HG02973 (cell line): ENCODE measurements around the gene MYCBP.

ENCODE experiments used
- ATAC-seq: cut with Tn5 transposase; IDR thresholded peaks from one replicate; pipeline ENCODE4 v1.9.1; 2021; ENCODE audit warnings: moderate library complexity; ENCODE audit not compliant: unreplicated experiment

MYCBP gene

GRCh38 chr1:38826886-38827285, 46.3 kb downstream of the MYCBP start:
- no peak for ATAC-seq

- no peak for ATAC-seq
These were observed 46.9 kb downstream of the MYCBP start for GRCh38 chr1:38826262-38826661.

DNA sequence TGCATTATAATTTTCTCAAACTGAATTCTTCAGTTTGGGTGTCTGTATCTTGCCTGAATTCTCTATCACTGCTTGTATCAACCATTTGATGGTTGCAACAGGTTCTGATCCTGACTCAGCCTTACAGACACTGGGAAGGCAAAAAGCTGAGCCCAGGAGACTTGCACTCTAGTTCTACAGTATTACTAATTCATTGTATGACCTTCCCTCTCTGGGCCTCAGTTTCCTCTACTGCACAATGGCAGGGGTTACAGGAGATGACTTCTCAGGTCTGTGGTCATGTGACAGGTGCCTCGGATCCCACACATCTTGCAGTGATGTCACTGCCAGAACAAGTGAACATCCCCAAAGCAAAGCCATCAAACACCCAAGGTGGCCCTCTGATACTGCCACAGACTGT, 52.3 kb downstream of the MYCBP start:
- ATAC-seq = no peak

DNA sequence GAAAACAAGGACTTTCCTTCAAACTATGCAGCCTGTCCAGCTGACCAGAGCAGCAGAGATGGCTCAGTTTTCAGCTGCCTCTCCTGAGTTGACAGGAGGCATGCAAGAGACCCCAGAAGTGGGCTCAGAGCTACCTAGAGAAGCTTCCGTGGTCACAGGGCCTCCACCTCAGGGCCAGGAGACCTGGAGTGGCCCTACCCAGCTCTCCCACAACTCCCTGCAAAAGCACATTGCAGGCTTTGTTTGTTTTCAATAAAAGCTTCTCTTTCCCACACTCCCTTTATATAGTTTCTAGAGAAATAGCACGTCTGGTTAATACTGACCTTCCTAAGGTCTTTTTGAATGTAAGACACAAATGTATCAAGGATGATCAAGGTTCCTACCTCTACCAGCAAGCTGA, 53.6 kb downstream of the MYCBP start:
- ATAC-seq = no peak

GRCh38 chr1:38819040-38819439, 54.1 kb downstream of the MYCBP start:
- ATAC-seq = no peak

GRCh38 chr1:38818175-38818976, 54.8 kb downstream of the MYCBP start:
- ATAC-seq = no peak

DNA sequence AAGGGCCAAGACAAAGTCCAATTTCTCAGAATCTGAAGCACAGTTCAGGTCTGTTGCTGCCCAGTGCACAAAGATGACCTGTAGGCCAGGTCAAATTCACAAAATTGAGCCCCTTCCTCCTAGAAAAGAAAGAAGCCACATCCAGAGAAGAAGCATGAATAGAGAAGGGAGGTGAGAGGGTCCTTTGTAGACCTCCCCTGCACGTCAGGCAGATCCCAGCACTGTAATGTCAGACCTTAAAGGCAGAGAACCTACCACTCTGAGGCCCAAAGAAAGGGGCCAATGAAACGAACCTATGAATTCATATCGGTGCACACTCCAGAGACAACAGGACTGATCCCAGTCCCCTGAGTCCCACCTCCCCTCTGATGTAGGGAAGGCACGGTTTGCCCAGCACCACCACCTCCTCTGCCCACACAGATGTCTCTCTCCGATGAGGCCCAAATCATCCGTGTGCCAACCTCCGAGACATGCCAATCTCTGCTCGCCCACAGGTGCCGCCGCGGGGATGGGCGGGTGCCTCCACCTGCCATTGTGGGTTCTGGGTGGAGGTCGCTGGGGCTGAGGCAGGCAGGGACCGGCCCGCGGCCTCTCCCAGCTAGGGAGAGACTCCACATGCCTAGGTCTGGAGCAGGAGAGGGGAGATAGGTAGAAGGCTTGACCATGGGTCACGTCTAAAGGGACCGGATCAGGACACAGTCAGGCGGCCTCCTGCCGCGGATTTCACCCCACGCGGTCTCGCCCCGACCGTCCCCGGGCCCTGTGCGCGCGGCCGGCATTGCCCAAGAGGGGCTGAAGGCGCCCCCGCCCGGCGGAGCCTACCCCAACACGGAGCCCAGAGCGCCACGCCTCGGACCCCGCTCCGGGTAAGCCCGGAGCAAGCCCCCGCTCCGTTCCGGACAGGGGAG, 55.6 kb downstream of the MYCBP start:
- ATAC-seq = no peak

DNA sequence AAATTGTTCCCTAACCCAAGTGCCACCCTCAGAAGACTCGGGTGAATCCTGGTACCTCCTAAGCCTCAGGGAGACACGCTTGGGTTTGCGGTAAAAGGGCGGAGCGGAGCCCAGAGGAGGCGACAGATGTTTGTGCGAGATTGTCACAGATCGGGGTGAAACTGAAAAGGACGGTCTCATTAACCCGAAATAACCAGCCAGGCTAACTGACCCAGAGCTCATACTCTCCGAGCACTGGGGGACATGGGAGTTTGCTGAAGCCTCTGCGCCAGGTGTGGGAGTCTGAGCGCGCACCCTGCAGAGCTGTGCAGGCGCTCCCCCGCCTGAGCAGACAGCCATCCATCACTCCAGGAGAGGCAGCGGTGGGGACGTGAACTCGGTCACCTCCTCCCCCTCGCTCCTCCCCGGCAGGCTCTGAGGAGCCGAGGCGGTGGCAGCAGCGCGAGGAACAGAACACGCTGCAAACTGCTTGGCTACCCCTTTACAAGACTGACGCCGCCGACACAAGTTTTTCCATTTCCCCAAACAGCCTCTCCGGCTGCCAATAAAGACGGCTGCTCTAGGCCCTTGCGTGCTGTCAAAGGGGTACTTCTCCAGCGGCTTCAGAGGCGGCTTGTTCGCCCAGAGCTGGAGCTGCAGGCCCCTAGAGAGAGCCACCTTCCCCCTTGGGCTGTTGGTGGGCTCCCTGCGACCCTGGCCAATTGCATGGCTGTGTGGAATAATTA, 57.1 kb downstream of the MYCBP start:
- ATAC-seq = peak; percentile 79

DNA sequence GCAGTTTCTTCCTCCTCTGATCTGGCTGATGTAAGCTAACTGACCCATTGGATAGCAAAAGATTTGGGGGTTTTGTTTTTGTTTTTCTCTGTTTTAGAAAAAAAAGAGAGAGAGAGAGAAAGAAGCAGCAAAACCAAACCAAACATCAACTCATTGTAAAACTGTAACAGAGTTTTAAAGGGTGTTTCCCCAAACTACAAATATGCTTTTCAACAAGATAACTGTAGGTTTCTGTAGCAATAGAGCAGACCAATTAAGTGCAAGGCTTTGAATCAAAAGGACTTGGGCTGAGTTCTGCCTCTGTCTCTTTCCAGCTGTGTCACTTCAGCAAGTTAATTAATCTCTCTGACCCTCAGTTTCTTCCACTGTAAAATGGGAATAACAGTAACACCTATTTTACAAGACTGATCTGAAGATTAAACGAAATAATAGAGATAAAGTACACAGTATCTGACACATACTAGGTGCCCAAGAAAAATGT, 58.1 kb downstream of the MYCBP start:
- no peak for ATAC-seq

DNA sequence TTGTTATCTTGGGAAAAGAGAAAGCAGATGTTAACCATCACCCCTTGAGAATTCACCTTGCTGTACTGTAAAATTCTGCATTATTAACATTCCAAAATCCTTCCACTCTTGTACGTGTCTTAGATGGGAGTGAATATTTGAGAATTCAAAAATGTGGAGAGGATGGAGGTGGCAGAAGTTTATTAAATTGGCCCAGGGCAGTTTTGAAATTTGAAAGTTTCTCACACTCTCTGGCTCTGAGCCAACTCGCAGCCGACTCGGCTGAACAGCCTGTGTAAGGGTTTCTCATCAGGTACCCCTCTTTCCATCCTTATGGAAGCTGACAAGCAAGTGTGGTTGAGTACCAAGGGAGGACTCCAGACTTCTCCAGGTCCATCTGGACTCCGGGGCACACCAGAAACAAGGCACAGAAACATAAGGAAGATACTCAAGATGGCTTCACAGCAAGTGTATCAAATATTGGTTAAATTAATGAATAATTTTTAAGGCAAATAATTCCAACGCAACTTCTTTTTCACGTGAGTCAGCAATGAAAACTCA, 58.6 kb downstream of the MYCBP start:
- ATAC-seq = no peak

- no peak for ATAC-seq
These were observed 60.2 kb downstream of the MYCBP start for GRCh38 chr1:38812981-38813380.
